Thyroid gland (tissue), 4 donors: ENCODE data around the gene RNASE1.

Source experiments
- CTCF ChIP-seq, 6 experiments: fragments of 200-600 bp in 3 of 6; fragments of 450-650 bp in 3 of 6; sonication (generic) in 3 of 6; IDR thresholded peaks; one replicate each; pipeline ENCODE4 v1.5.1; 2016 to 2019; ENCODE audit warnings: antibody characterized with exemption in 6 of 6, mild to moderate bottlenecking in 2 of 6, inconsistent platforms in 1 of 6, moderate library complexity in 1 of 6
- POLR2A ChIP-seq, 2 donors: fragments of 450-650 bp; IDR thresholded peaks; one replicate each; pipeline ENCODE4 v1.6.1; 2017; ENCODE audit warnings: antibody characterized with exemption in 2 of 2, mild to moderate bottlenecking in 2 of 2, moderate library complexity in 1 of 2

GRCh38 chr14:20807304-20808161 lies 4.9 kb upstream of the RNASE1 start:
- TF ChIP-seq CTCF (IDR thresholded peaks at IDR 0.05), result no peak
- no peak for TF ChIP-seq POLR2A (IDR thresholded peaks at IDR 0.05)
